Measurements from ENCODE around the gene WDR45B. TPM values are rescaled to one million over a fixed set of nuclear protein-coding genes. Genes with fewer than 3 reads are reported as not detected.

WDR45B gene
- total and polyA plus RNA-seq, 8 donors: 28.3 to 63.2 (median 46.9) TPM

DNA sequence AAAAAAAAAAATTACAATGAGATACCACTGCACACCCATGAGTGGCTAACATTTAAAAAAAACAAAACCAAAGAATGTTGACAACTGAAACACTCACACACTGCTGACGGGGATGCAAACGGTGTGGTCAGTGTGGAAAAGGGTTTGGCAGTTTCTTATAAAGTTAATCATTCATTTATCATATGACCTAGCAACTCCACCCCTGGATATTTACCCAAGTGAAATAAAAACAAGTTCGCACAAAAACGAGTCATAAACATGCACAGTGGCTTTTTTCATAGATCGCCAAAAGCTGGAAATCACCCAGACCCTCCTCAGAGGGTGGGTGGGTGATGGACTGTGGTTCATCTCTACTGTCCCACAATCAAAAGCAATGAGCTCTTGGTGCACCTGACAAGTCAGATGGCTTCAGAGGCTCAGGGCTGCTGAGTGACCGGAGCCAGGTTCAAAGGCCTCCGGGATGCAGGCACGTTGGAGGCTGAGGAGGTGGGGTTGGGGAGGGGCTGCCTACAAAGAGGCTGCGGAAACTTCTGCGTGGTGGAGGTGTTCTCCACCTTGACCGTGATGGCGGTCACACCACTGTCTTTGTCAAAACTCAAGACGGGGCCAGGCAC lies 36.1 kb upstream of the WDR45B start:
- FAIRE-seq: peak; percentile 23
- H3K9me3 ChIP-seq: no peaks in the 10 kb centered on the region
- TF ChIP-seq, protein P1, sequence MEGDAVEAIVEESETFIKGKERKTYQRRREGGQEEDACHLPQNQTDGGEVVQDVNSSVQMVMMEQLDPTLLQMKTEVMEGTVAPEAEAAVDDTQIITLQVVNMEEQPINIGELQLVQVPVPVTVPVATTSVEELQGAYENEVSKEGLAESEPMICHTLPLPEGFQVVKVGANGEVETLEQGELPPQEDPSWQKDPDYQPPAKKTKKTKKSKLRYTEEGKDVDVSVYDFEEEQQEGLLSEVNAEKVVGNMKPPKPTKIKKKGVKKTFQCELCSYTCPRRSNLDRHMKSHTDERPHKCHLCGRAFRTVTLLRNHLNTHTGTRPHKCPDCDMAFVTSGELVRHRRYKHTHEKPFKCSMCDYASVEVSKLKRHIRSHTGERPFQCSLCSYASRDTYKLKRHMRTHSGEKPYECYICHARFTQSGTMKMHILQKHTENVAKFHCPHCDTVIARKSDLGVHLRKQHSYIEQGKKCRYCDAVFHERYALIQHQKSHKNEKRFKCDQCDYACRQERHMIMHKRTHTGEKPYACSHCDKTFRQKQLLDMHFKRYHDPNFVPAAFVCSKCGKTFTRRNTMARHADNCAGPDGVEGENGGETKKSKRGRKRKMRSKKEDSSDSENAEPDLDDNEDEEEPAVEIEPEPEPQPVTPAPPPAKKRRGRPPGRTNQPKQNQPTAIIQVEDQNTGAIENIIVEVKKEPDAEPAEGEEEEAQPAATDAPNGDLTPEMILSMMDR (IDR thresholded peaks at IDR 0.05): no peak
- H3K36me3 ChIP-seq: no peaks in the 10 kb centered on the region
- peaks cover 3 to 4% (median 3%) of the 10 kb centered on the region in 3 donors for H3K4me1 ChIP-seq
- H3K4me3 ChIP-seq: no peak overlapping the region
- ATAC-seq: peak; percentile 80 to 88 (median 83)
- no peaks in the 10 kb centered on the region for H3K27me3 ChIP-seq
- 51 to 52% methylated on average over 13 of the region's 13 CpGs for WGBS, 2 donors
- intact Hi-C loops (cut with DNase I): no loop called here
- DNase-seq: peak in 2 of 6 donors; percentile 25 to 36
- H3K27ac ChIP-seq: peak overlapping the region in 3 of 4 donors; percentile 44 to 70 (median 47)

DNA sequence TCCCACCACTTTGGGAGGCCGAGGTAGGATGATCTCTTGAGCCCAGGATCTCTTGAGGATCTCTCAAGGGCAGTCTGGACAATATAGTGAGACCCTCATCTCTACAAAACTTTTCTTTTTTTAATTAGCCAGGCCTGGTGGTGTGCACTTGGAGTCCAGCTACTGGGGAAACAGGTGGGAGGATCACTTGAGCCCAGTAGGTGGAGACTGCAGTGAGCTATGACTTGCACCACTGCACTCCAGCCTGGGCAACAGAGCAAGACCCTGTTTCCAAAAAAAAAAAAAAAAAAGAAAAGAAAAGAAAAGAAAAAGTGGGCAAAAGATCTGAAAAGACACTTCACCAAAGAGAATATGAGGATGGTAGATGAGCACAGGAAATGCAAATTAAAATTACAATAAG lies 35.3 kb upstream of the WDR45B start:
- Histone ChIP-seq H3K27ac (peak overlapping the region in 2 of 4 donors; percentile 47 to 70), H3K36me3 (no peaks in the 10 kb centered on the region), H3K27me3 (no peaks in the 10 kb centered on the region), H3K4me1 (peaks cover 3 to 4% (median 3%) of the 10 kb centered on the region in 3 donors), H3K4me3 (no peak overlapping the region), H3K9me3 (no peaks in the 10 kb centered on the region)
- FAIRE-seq (no peak), DNase-seq (no peak), ATAC-seq (no peak)
- intact Hi-C loops (cut with DNase I): no loop called here
- TF ChIP-seq, protein P1 (IDR thresholded peaks at IDR 0.05): no peak
- 97% methylated on average over 1 of the region's 1 CpG for WGBS, 2 donors

GRCh38 chr17:82681547-82681946 lies 33.3 kb upstream of the WDR45B start:
- H3K4me1 ChIP-seq: peaks cover 3 to 4% (median 3%) of the 10 kb centered on the region in 3 donors
- no peak for FAIRE-seq
- TF ChIP-seq, protein P1 (IDR thresholded peaks at IDR 0.05): no peak
- no peak overlapping the region for H3K27ac ChIP-seq
- no peaks in the 10 kb centered on the region for H3K36me3 ChIP-seq
- ATAC-seq: no peak
- intact Hi-C loops (cut with DNase I): no loop called here
- H3K9me3 ChIP-seq: no peaks in the 10 kb centered on the region
- DNase-seq: no peak
- no peaks in the 10 kb centered on the region for H3K27me3 ChIP-seq
- no peak overlapping the region for H3K4me3 ChIP-seq
- WGBS, 2 donors: 95 to 98% methylated on average over 3 of the region's 3 CpGs

GRCh38 chr17:82679586-82680465 lies 31.6 kb upstream of the WDR45B start:
- FAIRE-seq: no peak

More at GRCh38 chr17:82679586-82680465, 31.6 kb upstream of the WDR45B start:
- H3K27me3 ChIP-seq: no peaks in the 10 kb centered on the region
- no peaks in the 10 kb centered on the region for H3K36me3 ChIP-seq
- intact Hi-C loops (cut with DNase I): no loop called here
- no peak overlapping the region for H3K4me3 ChIP-seq
- H3K9me3 ChIP-seq: no peaks in the 10 kb centered on the region
- peak in 1 of 6 donors; percentile 44 for DNase-seq
- 88 to 89% methylated on average over 28 of the region's 28 CpGs for WGBS, 2 donors
- H3K27ac ChIP-seq: no peak overlapping the region
- H3K4me1 ChIP-seq: peaks cover 3 to 4% (median 3%) of the 10 kb centered on the region in 3 donors
- TF ChIP-seq, protein P1 (IDR thresholded peaks at IDR 0.05): no peak
- ATAC-seq: peak in 1 of 4 donors; percentile 5
